ENCODE data around the gene EBNA1BP2.
"Not testable (repeated sequence)": the region's sequence is repeated elsewhere in the genome, so short reads cannot be mapped to it uniquely, and the experiment has no call there.

EBNA1BP2 gene

DNA sequence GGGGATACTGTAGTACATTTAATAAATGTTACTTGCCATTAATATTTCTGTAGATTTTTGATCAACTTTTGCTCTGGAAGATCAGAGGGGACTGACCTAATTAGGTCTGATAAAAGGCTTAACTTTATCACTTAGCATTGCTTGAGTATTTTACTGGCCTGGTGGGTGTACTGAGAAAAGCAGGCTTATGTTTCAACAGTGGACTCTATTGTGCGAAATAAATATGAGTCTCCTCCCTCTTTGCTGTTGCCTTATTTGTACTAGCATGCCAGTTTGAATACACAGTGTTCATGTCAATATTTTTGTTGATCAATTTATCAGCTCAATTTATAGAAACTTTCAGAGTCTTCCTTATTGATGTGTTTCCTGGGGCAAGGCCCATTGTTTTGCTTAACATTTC, 49.1 kb downstream of the EBNA1BP2 start:
- Histone ChIP-seq H3K4me1 (no peaks in the 10 kb centered on the region), H3K27me3 (ENCODE audit: low read depth) (no peaks in the 10 kb centered on the region), H3K9me3 (no peaks in the 10 kb centered on the region), H3K4me3 (no peak overlapping the region), H3K36me3 (replicated peaks) (no peaks in the 10 kb centered on the region)
- in situ Hi-C loops (cut with MboI; ENCODE audit: low sequenced_read_pairs) = no loop called here
- no peak for DNase-seq (ENCODE audit: low spot score in 2 of 2)

DNA sequence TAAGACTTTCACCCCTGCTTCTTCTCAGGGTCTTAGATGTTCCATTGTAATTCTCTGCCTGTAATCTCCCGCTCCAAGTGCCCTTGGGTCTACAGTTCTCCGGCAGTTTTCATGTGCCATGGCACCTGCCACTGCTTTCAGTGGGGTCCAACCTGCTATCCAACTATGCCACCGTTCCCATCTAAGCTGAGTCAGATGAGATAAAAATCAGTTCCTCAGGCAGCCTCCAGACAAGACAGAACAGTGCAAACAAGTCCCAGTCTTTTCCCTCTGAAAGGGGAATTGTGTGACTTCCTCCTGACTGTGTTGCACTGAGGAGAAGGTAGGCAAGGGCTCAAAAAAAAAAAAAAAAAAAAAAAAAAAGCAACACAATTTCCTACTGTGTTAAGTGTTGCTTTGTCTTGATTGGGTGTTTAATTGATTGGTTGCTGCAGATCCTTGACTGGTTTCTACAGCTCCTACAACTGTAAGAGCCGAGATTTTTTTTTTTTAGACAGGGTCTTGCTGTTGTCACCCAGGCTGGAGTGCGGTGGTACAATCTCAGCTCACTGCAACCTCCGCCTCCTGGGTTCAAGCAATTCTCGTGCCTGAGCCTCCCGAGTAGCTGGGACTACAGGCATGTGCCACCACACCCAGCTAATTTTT, 50.7 kb downstream of the EBNA1BP2 start:
- H3K36me3 ChIP-seq (replicated peaks) = no peaks in the 10 kb centered on the region
- H3K27me3 ChIP-seq (ENCODE audit: low read depth) = no peaks in the 10 kb centered on the region
- DNase-seq (ENCODE audit: low spot score in 2 of 2) = no peak
- in situ Hi-C loops (cut with MboI; ENCODE audit: low sequenced_read_pairs) = no loop called here
- no peaks in the 10 kb centered on the region for H3K9me3 ChIP-seq
- H3K4me1 ChIP-seq = no peaks in the 10 kb centered on the region
- no peak overlapping the region for H3K4me3 ChIP-seq

GRCh38 chr1:43119928-43120586, 52.0 kb downstream of the EBNA1BP2 start:
- H3K4me1 ChIP-seq; H3K9me3 ChIP-seq; in situ Hi-C loops (cut with MboI; ENCODE audit: low sequenced_read_pairs); H3K27me3 ChIP-seq (ENCODE audit: low read depth); H3K36me3 ChIP-seq (replicated peaks); H3K4me3 ChIP-seq; DNase-seq (ENCODE audit: low spot score in 2 of 2): not testable (repeated sequence)
